ENCODE results near the gene UCK1. TPM values are rescaled to one million over a fixed set of nuclear protein-coding genes. Genes with fewer than 3 reads are reported as not detected.

UCK1 gene
- polyA plus RNA-seq, 1 donor (not counting 4 experiments of a cell fraction or from before 2014, with no cell fraction given) = 15.4 TPM

DNA sequence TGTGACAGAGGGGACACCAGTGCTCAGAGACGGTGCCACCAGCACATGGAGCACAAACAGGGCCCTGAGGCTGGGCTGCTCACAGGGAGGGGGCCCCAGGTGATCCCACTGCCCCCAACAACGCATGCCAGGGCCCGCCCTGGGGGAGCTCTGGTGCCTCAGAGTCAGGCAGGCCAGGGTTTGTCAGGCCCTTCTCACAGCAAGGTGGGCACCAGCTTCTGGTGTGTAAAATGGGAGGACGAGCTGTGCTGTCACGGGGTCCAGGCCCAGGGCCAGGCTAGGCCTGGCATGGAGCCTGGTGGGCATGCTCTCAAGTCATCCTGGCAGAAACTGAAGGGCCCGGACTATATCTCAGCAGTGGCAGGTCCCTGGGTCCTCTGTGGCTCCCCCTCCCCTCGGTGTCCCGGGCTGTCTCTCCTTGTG, 48.7 kb upstream of the UCK1 start:
- Histone ChIP-seq H3K27ac (ENCODE audit: control insufficient read depth, insufficient read depth, low read length) (no peak overlapping the region), H3K9me1 (ENCODE audit: control insufficient read depth, extremely low read depth, insufficient read depth, low read length) (no peaks in the 10 kb centered on the region), H3K79me2 (ENCODE audit: control insufficient read depth, insufficient read depth, low read length) (no peaks in the 10 kb centered on the region), H3K9ac (ENCODE audit: control insufficient read depth, extremely low read depth, insufficient read depth, low read length) (no peak overlapping the region), H3K27me3 (ENCODE audit: control insufficient read depth, extremely low read depth, insufficient read depth, low read length) (no peaks in the 10 kb centered on the region), H3K4me3 (ENCODE audit: control insufficient read depth in 2 of 3, extremely low read depth in 1 of 3, insufficient read depth in 2 of 3, low read depth in 1 of 3, low read length in 3 of 3) (no peak overlapping the region), H4K20me1 (ENCODE audit: control insufficient read depth, extremely low read depth, insufficient read depth, low read length) (no peaks in the 10 kb centered on the region), H3K9me3 (ENCODE audit: control insufficient read depth, low read depth, low read length) (no peaks in the 10 kb centered on the region), H3K4me2 (ENCODE audit: control insufficient read depth, extremely low read depth, insufficient read depth, low read depth, low read length) (no peak overlapping the region), H3K36me3 (ENCODE audit: control insufficient read depth in 2 of 2, extremely low read depth in 1 of 2, insufficient read depth in 2 of 2, low read length in 2 of 2) (peaks cover 9 to 24% of the 10 kb centered on the region in 2 experiments), H3K4me1 (ENCODE audit: control insufficient read depth, extremely low read depth, insufficient read depth, low read length) (no peaks in the 10 kb centered on the region), H2AFZ (ENCODE audit: control insufficient read depth, low read length) (no peak overlapping the region)
- no peak for TF ChIP-seq CTCF (optimal IDR thresholded peaks at IDR 0.05 in 1 of 3, IDR thresholded peaks at IDR 0.05 in 1 of 3, conservative IDR thresholded peaks at IDR 0.05 in 1 of 3; ENCODE audit: extremely low read depth in 1 of 3, insufficient read depth in 2 of 3, low read length in 3 of 3)
- no peak for TF ChIP-seq EZH2 (IDR thresholded peaks at IDR 0.05; ENCODE audit: low read length)
- DNase-seq (ENCODE audit: low read depth, low spot score) = no peak
- dilution Hi-C loops (cut with MboI; ENCODE audit: extremely low pct_ligation_motif_present, low sequenced_read_pairs) = no loop called here
- FAIRE-seq = no peak

DNA sequence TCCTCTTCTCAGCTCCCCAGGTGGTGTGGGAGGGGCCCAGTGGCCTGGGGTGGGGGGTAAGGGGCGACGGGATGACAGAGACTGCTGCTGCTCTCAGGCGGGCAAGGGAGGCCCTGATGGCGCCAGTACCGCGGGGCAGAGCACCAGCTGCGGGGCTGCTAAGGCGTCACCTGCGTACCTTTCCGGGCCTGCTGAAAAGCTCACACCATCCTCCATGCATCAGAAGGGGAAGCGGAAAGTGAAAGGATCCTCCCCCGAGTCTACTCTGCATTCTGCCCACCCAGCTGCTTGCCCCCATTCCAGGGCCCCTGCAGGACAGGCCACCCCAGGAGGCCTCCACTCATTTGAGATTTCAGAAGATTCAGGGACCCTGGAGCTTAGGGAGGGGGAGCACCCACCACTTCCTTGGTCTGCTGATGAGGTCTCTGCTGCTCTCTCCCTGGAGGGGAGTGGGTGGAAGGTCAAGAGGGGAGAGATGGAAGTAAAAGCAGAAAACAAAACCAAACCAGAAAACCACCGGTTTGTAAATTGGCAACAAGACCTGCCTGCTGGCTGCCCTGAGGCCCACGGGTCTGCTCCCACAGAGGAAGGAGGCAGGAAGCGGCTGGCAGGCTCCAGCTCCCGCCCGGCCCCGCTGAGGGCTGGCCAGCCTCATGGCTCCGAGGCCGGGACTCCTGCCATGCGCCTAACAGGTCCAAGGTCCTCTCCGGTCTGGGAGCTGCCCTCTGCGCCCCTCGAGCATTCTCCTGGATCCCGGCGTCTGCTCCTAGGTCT, 47.9 kb upstream of the UCK1 start:
- DNase-seq (ENCODE audit: low read depth, low spot score) (no peak), FAIRE-seq (no peak)
- Histone ChIP-seq H3K9me1 (ENCODE audit: control insufficient read depth, extremely low read depth, insufficient read depth, low read length) (no peaks in the 10 kb centered on the region), H3K9ac (ENCODE audit: control insufficient read depth, extremely low read depth, insufficient read depth, low read length) (no peak overlapping the region), H3K4me1 (ENCODE audit: control insufficient read depth, extremely low read depth, insufficient read depth, low read length) (no peaks in the 10 kb centered on the region), H3K27ac (ENCODE audit: control insufficient read depth, insufficient read depth, low read length) (no peak overlapping the region), H4K20me1 (ENCODE audit: control insufficient read depth, extremely low read depth, insufficient read depth, low read length) (no peaks in the 10 kb centered on the region), H3K4me2 (ENCODE audit: control insufficient read depth, extremely low read depth, insufficient read depth, low read depth, low read length) (no peak overlapping the region), H3K27me3 (ENCODE audit: control insufficient read depth, extremely low read depth, insufficient read depth, low read length) (no peaks in the 10 kb centered on the region), H3K4me3 (ENCODE audit: control insufficient read depth in 2 of 3, extremely low read depth in 1 of 3, insufficient read depth in 2 of 3, low read depth in 1 of 3, low read length in 3 of 3) (no peak overlapping the region), H2AFZ (ENCODE audit: control insufficient read depth, low read length) (no peak overlapping the region), H3K79me2 (ENCODE audit: control insufficient read depth, insufficient read depth, low read length) (no peaks in the 10 kb centered on the region), H3K9me3 (ENCODE audit: control insufficient read depth, low read depth, low read length) (no peaks in the 10 kb centered on the region), H3K36me3 (ENCODE audit: control insufficient read depth in 2 of 2, extremely low read depth in 1 of 2, insufficient read depth in 2 of 2, low read length in 2 of 2) (peaks cover 9 to 24% of the 10 kb centered on the region in 2 experiments)
- dilution Hi-C loops (cut with MboI; ENCODE audit: extremely low pct_ligation_motif_present, low sequenced_read_pairs) = no loop called here
- no peak for TF ChIP-seq CTCF (optimal IDR thresholded peaks at IDR 0.05 in 1 of 3, IDR thresholded peaks at IDR 0.05 in 1 of 3, conservative IDR thresholded peaks at IDR 0.05 in 1 of 3; ENCODE audit: extremely low read depth in 1 of 3, insufficient read depth in 2 of 3, low read length in 3 of 3)
- TF ChIP-seq EZH2 (IDR thresholded peaks at IDR 0.05; ENCODE audit: low read length) = no peak

Data from keratinocyte (primary cell).